ENCODE measurements around the gene FAIM2. TPM values are rescaled to one million over a fixed set of nuclear protein-coding genes. Genes with fewer than 3 reads are reported as not detected.
A peak's percentile ranks its signal among the peaks of the same experiment; 100 is the strongest.

Gene FAIM2
- total and polyA plus RNA-seq, 2 experiments from 2014 or later: 0.61 to 2.0 TPM

GRCh38 chr12:49917166-49917787 lies 13.6 kb upstream of the FAIM2 start:
- TF ChIP-seq ZNF114 (CRISPR knock-in tag; IDR thresholded peaks at IDR 0.05): no peak
- TF ChIP-seq EZH2phosphoT487 (IDR thresholded peaks at IDR 0.05; ENCODE audit: unreplicated experiment): no peak
- TF ChIP-seq ZNF331 (CRISPR knock-in tag; IDR thresholded peaks at IDR 0.05; ENCODE audit: low read depth): no peak
- TF ChIP-seq REST (IDR thresholded peaks at IDR 0.05; ENCODE audit: unreplicated experiment): no peak
- no peak for TF ChIP-seq EZH2 (IDR thresholded peaks at IDR 0.05; ENCODE audit: low read depth, unreplicated experiment)
- TF ChIP-seq STAT1 (IDR thresholded peaks at IDR 0.05; ENCODE audit: unreplicated experiment): no peak
- TF ChIP-seq, protein P1, sequence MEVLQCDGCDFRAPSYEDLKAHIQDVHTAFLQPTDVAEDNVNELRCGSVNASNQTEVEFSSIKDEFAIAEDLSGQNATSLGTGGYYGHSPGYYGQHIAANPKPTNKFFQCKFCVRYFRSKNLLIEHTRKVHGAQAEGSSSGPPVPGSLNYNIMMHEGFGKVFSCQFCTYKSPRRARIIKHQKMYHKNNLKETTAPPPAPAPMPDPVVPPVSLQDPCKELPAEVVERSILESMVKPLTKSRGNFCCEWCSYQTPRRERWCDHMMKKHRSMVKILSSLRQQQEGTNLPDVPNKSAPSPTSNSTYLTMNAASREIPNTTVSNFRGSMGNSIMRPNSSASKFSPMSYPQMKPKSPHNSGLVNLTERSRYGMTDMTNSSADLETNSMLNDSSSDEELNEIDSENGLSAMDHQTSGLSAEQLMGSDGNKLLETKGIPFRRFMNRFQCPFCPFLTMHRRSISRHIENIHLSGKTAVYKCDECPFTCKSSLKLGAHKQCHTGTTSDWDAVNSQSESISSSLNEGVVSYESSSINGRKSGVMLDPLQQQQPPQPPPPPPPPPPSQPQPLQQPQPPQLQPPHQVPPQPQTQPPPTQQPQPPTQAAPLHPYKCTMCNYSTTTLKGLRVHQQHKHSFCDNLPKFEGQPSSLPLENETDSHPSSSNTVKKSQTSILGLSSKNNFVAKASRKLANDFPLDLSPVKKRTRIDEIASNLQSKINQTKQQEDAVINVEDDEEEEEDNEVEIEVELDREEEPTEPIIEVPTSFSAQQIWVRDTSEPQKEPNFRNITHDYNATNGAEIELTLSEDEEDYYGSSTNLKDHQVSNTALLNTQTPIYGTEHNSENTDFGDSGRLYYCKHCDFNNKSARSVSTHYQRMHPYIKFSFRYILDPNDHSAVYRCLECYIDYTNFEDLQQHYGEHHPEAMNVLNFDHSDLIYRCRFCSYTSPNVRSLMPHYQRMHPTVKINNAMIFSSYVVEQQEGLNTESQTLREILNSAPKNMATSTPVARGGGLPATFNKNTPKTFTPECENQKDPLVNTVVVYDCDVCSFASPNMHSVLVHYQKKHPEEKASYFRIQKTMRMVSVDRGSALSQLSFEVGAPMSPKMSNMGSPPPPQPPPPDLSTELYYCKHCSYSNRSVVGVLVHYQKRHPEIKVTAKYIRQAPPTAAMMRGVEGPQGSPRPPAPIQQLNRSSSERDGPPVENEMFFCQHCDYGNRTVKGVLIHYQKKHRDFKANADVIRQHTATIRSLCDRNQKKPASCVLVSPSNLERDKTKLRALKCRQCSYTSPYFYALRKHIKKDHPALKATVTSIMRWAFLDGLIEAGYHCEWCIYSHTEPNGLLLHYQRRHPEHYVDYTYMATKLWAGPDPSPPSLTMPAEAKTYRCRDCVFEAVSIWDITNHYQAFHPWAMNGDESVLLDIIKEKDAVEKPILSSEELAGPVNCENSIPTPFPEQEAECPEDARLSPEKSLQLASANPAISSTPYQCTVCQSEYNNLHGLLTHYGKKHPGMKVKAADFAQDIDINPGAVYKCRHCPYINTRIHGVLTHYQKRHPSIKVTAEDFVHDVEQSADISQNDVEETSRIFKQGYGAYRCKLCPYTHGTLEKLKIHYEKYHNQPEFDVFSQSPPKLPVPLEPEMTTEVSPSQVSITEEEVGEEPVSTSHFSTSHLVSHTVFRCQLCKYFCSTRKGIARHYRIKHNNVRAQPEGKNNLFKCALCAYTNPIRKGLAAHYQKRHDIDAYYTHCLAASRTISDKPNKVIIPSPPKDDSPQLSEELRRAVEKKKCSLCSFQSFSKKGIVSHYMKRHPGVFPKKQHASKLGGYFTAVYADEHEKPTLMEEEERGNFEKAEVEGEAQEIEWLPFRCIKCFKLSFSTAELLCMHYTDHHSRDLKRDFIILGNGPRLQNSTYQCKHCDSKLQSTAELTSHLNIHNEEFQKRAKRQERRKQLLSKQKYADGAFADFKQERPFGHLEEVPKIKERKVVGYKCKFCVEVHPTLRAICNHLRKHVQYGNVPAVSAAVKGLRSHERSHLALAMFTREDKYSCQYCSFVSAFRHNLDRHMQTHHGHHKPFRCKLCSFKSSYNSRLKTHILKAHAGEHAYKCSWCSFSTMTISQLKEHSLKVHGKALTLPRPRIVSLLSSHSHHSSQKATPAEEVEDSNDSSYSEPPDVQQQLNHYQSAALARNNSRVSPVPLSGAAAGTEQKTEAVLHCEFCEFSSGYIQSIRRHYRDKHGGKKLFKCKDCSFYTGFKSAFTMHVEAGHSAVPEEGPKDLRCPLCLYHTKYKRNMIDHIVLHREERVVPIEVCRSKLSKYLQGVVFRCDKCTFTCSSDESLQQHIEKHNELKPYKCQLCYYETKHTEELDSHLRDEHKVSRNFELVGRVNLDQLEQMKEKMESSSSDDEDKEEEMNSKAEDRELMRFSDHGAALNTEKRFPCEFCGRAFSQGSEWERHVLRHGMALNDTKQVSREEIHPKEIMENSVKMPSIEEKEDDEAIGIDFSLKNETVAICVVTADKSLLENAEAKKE (CRISPR knock-in tag; IDR thresholded peaks at IDR 0.05): no peak
- no peak for TF ChIP-seq NANOG (IDR thresholded peaks at IDR 0.05; ENCODE audit: borderline replicate concordance)
- TF ChIP-seq JUNB (IDR thresholded peaks at IDR 0.05; ENCODE audit: unreplicated experiment): no peak
- no peak for TF ChIP-seq POLR2AphosphoS5 (IDR thresholded peaks at IDR 0.05; ENCODE audit: low read depth)
- TF ChIP-seq, protein P2, sequence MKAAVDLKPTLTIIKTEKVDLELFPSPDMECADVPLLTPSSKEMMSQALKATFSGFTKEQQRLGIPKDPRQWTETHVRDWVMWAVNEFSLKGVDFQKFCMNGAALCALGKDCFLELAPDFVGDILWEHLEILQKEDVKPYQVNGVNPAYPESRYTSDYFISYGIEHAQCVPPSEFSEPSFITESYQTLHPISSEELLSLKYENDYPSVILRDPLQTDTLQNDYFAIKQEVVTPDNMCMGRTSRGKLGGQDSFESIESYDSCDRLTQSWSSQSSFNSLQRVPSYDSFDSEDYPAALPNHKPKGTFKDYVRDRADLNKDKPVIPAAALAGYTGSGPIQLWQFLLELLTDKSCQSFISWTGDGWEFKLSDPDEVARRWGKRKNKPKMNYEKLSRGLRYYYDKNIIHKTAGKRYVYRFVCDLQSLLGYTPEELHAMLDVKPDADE (IDR thresholded peaks at IDR 0.05): no peak
- TF ChIP-seq, protein P3, sequence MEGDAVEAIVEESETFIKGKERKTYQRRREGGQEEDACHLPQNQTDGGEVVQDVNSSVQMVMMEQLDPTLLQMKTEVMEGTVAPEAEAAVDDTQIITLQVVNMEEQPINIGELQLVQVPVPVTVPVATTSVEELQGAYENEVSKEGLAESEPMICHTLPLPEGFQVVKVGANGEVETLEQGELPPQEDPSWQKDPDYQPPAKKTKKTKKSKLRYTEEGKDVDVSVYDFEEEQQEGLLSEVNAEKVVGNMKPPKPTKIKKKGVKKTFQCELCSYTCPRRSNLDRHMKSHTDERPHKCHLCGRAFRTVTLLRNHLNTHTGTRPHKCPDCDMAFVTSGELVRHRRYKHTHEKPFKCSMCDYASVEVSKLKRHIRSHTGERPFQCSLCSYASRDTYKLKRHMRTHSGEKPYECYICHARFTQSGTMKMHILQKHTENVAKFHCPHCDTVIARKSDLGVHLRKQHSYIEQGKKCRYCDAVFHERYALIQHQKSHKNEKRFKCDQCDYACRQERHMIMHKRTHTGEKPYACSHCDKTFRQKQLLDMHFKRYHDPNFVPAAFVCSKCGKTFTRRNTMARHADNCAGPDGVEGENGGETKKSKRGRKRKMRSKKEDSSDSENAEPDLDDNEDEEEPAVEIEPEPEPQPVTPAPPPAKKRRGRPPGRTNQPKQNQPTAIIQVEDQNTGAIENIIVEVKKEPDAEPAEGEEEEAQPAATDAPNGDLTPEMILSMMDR (conservative IDR thresholded peaks at IDR 0.05; ENCODE audit: low read depth in 2 of 2): no peak
- TF ChIP-seq CREB1 (CRISPR knock-in tag; IDR thresholded peaks at IDR 0.05; ENCODE audit: low read depth): no peak
- no peak for DNase-seq (ENCODE audit: low spot score)
- Mint-ChIP-seq H3K9me3 (no peaks in the 10 kb centered on the region), H3K36me3 (ENCODE audit: low read depth) (no peaks in the 10 kb centered on the region), H3K27ac (no peak overlapping the region), H3K27me3 (ENCODE audit: insufficient read depth, low read depth, poor library complexity) (peaks cover 8% of the 10 kb centered on the region), H3K4me1 (peaks cover 10% of the 10 kb centered on the region; the same call in 2 of the 3 replicates), H3K4me3 (no peak overlapping the region; the same call in 2 of the 3 replicates)
- no peaks in the 10 kb centered on the region for H3K4me1 ChIP-seq (ENCODE audit: insufficient read depth)
- H3K36me3 ChIP-seq (ENCODE audit: insufficient read depth): no peaks in the 10 kb centered on the region
- no peaks in the 10 kb centered on the region for H3K9me2 ChIP-seq (ENCODE audit: insufficient read depth)
- H3K27ac ChIP-seq (ENCODE audit: low read depth): no peak overlapping the region
- H3K79me2 ChIP-seq (replicated peaks; ENCODE audit: insufficient read depth): no peaks in the 10 kb centered on the region
- no peaks in the 10 kb centered on the region for H3K27me3 ChIP-seq (ENCODE audit: insufficient read depth)
- no peak for ATAC-seq
- H3K4me2 ChIP-seq: no peak overlapping the region
- H4K20me1 ChIP-seq (replicated peaks; ENCODE audit: insufficient read depth): no peaks in the 10 kb centered on the region
- peaks cover 4% of the 10 kb centered on the region; the same call in 1 of the 2 replicates for H3F3A ChIP-seq (replicated peaks; ENCODE audit: low read depth)
- peak overlapping the region; percentile 52; the same call in 1 of the 2 replicates for H2AFZ ChIP-seq
- H3K4me3 ChIP-seq: no peak overlapping the region

Data from GM23338 (cell line).